Activated T-helper 2 cell treated with anti-CD3 and anti-CD28 coated beads, Interferon-gamma antibody, Interleukin-2, Interleukin-4, amounts not matched to agents 10 μg/mL and 5 μg/mL and 100 μg/mL, durations not matched to agents 14 hours and 24 hours and 36 hours (primary cell): Measurements from ENCODE around the gene NSDHL. TPM values are rescaled to one million over a fixed set of nuclear protein-coding genes. Genes with fewer than 3 reads are reported as not detected.
A peak's percentile ranks its signal among the peaks of the same experiment; 100 is the strongest.

ENCODE experiments used
- DNase-seq: peaks from one replicate; pipeline ENCODE4 v3.0.0; 2021; ENCODE audit warnings: low spot score
- H3K27ac Mint-ChIP-seq: one replicate; pipeline ENCODE4 v1.8.0; 2021; ENCODE audit warnings: mixed read lengths
- H3K27me3 Mint-ChIP-seq: one replicate; pipeline ENCODE4 v1.8.0; 2021; ENCODE audit warnings: low read depth, mixed read lengths
- H3K36me3 Mint-ChIP-seq: one replicate; pipeline ENCODE4 v1.8.0; 2021; ENCODE audit warnings: low read depth, mixed read lengths
- H3K4me1 Mint-ChIP-seq: one replicate; pipeline ENCODE4 v1.8.0; 2021; ENCODE audit warnings: low read depth, mixed read lengths
- H3K4me3 Mint-ChIP-seq: one replicate; pipeline ENCODE4 v1.8.0; 2021; ENCODE audit warnings: low read depth, mild to moderate bottlenecking, moderate library complexity, mixed read lengths
- H3K9me3 Mint-ChIP-seq: one replicate; pipeline ENCODE4 v1.8.0; 2021; ENCODE audit warnings: mixed read lengths
- intact Hi-C: fragments of 100-400 bp; cut with micrococcal nuclease; formaldehyde crosslinking; loops from one replicate; pipeline ENCODE4 v1.15.1; 2023
- total RNA-seq: library from RNA; stranded (reverse); gene quantifications from 2 replicates; pipeline ENCODE4 v1.2.3, GENCODE V29; 2022

NSDHL gene
- total RNA-seq, 1 donor from 2014 or later = 26.7 TPM

DNA sequence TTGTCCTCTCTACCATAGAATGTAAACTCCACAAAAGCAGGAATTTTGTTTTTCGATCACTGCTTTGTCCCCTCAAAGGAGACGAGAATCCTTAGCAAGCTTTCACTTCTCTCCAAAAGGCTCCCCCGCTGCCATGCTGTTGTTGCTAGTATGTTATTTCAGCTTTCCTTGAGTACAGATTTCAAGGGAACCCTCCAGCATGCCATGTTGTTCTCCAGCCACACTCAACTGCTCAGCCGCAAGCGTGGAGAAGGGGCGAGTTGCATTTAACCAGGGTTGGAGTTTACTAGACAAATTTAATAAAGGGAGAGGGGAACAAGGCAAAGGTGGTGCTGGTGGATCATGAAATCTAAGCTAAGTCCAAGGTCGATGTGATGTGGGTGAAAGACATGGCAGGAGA lies 23.1 kb downstream of the NSDHL start:
- Mint-ChIP-seq H3K36me3 (peaks cover 51% of the 10 kb centered on the region), H3K4me1 (peaks cover 8% of the 10 kb centered on the region), H3K27me3 (no peaks in the 10 kb centered on the region), H3K27ac (no peak overlapping the region), H3K4me3 (no peak overlapping the region), H3K9me3 (no peaks in the 10 kb centered on the region)
- DNase-seq = no peak
- intact Hi-C loops = no loop called here

GRCh38 chrX:152861116-152861515 lies 30.3 kb downstream of the NSDHL start:
- Mint-ChIP-seq H3K4me1 (peaks cover 3% of the 10 kb centered on the region), H3K27me3 (no peaks in the 10 kb centered on the region), H3K36me3 (peaks cover 17% of the 10 kb centered on the region), H3K27ac (no peak overlapping the region), H3K4me3 (no peak overlapping the region), H3K9me3 (no peaks in the 10 kb centered on the region)
- intact Hi-C loops = no loop called here
- DNase-seq = no peak

DNA sequence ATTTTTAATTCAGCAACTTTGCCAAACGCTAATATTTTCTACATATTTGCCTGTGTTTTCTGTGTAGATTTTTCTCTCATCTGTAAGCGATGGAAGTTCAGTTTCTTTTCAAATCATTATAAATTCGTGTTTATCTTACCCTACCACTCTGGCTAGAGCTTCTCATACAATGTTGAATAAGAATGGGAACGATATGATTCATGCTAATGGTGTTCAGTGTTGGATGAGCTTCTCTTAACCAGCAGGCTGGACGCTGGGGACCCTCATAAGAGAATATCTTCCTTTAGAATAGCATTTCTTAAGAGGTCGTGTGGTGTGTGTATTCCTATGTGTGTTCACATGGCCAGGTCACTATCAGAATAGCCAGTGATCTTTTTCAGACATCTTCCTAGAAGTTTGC lies 31.0 kb downstream of the NSDHL start:
- Mint-ChIP-seq H3K27me3 (no peaks in the 10 kb centered on the region), H3K4me1 (peaks cover 3% of the 10 kb centered on the region), H3K4me3 (no peak overlapping the region), H3K27ac (no peak overlapping the region), H3K36me3 (peaks cover 17% of the 10 kb centered on the region), H3K9me3 (no peaks in the 10 kb centered on the region)
- DNase-seq = no peak
- intact Hi-C loops = no loop called here

DNA sequence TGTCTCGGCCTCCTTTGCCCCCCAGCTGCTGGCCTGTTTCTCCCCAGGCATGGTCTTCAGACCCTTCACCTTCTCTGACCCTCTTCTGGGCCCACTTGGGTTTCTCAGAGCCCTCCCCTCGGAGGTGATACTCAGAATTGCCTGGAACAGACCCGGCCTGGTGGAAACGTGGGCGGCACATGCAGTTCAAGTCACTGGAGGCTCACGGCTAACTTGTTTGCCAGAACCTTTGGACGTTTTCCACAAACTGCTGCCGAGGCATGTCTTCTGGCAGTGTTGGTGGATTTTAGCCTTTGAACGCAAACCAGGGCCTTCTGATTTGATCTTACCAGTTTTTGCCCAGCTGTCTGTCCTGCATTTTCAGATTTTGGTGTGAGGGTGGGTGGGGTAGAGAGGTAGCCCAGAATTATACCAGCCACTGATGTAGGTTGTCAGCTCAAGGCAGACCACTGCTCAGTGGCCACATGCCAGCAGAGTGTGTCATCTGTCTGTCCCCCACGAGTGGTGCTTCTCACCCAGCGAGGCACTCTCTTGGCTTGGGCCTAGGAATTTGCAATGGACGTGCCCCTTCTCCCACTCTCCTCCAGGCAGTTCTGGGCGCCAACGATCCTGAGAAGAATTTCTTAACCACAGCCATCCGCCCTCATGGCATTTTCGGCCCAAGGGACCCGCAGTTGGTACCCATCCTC lies 34.5 kb downstream of the NSDHL start:
- Mint-ChIP-seq H3K9me3 (no peaks in the 10 kb centered on the region), H3K4me1 (no peaks in the 10 kb centered on the region), H3K4me3 (no peak overlapping the region), H3K27me3 (no peaks in the 10 kb centered on the region), H3K36me3 (peaks cover 31% of the 10 kb centered on the region), H3K27ac (no peak overlapping the region)
- intact Hi-C loops = no loop called here
- DNase-seq = no peak

DNA sequence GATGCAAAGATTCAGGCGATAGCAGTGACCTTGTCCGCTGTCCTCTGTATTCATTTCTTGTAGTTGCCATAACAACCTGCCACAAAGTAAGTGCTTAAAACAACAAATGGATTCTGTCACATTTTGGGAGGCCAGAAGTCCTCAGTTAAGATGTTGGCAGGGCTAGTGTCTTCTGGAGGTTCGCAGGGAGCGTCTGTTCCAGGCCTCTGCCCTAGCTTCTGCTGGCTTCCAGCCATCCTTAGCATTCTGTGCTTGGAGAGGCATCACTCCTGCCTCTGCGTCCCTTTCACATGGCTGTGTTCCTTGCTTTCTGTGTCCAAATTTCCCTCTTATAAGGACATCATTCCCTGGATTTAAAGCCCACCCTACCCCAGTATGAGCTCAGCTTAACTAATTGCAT lies 35.5 kb downstream of the NSDHL start:
- intact Hi-C loops = no loop called here
- Mint-ChIP-seq H3K36me3 (peaks cover 25% of the 10 kb centered on the region), H3K27ac (no peak overlapping the region), H3K9me3 (no peaks in the 10 kb centered on the region), H3K27me3 (no peaks in the 10 kb centered on the region), H3K4me3 (no peak overlapping the region), H3K4me1 (no peaks in the 10 kb centered on the region)
- DNase-seq = no peak

GRCh38 chrX:152869972-152870371 lies 39.1 kb downstream of the NSDHL start:
- no peak for DNase-seq
- Mint-ChIP-seq H3K4me3 (no peak overlapping the region), H3K27me3 (no peaks in the 10 kb centered on the region), H3K27ac (no peak overlapping the region), H3K4me1 (peaks cover 5% of the 10 kb centered on the region), H3K36me3 (peaks cover 31% of the 10 kb centered on the region), H3K9me3 (no peaks in the 10 kb centered on the region)
- intact Hi-C loops = no loop called here

- Mint-ChIP-seq H3K4me3 (no peak overlapping the region), H3K9me3 (no peaks in the 10 kb centered on the region), H3K4me1 (peaks cover 5% of the 10 kb centered on the region), H3K27me3 (no peaks in the 10 kb centered on the region), H3K36me3 (peaks cover 31% of the 10 kb centered on the region), H3K27ac (no peak overlapping the region)
- intact Hi-C loops = no loop called here
- no peak for DNase-seq
Observed at GRCh38 chrX:152871260-152871659, 40.4 kb downstream of the NSDHL start.

DNA sequence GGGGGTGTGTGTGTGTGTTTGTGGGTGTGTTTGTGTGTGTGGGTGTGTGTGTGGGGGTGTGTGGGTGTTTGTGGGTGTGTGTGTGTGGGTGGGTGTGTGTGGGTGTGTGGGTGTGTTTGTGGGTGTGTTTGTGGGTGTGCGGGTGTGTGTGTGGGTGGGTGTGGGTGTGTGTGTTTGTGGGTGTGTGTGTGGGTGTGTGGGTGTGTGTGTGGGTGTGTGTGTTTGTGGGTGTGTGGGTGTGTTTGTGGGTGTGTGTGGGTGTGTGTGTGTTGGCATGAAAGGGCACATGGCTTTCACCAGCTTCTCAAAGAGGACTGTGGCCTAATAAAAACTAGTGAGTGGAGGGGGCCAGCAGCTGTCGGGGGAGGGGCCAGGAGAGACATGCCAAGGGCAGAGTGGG lies 41.7 kb downstream of the NSDHL start:
- intact Hi-C loops = no loop called here
- H3K9me3 Mint-ChIP-seq = no peaks in the 10 kb centered on the region
- no peak overlapping the region for H3K27ac Mint-ChIP-seq
- no peak for DNase-seq
- H3K36me3 Mint-ChIP-seq = peaks cover 28% of the 10 kb centered on the region
- H3K4me1 Mint-ChIP-seq = peaks cover 5% of the 10 kb centered on the region
- no peak overlapping the region for H3K4me3 Mint-ChIP-seq
- no peaks in the 10 kb centered on the region for H3K27me3 Mint-ChIP-seq

DNA sequence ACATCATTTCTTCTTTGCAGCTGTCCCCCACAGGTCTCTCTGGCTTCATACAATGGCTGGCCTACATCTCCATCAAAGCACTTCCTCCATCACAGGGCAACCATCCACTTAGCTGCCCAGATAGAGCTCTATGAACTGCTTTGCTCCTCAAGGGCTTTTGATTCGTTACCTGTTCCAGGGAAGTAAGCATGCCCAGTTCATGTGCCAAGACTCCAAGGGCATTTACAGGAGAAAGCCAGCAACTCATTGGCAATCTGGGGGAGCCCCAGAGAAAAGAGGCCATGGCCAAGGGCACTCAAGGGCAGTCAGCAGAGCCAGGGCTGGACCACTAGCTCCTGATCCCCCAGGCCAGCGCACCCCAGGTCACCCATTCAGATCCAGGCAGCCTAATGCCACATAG lies 42.5 kb downstream of the NSDHL start:
- Mint-ChIP-seq H3K9me3 (no peaks in the 10 kb centered on the region), H3K4me1 (peaks cover 5% of the 10 kb centered on the region), H3K27ac (peak overlapping the region; percentile 42), H3K27me3 (no peaks in the 10 kb centered on the region), H3K4me3 (no peak overlapping the region), H3K36me3 (peaks cover 28% of the 10 kb centered on the region)
- intact Hi-C loops = no loop called here
- no peak for DNase-seq

DNA sequence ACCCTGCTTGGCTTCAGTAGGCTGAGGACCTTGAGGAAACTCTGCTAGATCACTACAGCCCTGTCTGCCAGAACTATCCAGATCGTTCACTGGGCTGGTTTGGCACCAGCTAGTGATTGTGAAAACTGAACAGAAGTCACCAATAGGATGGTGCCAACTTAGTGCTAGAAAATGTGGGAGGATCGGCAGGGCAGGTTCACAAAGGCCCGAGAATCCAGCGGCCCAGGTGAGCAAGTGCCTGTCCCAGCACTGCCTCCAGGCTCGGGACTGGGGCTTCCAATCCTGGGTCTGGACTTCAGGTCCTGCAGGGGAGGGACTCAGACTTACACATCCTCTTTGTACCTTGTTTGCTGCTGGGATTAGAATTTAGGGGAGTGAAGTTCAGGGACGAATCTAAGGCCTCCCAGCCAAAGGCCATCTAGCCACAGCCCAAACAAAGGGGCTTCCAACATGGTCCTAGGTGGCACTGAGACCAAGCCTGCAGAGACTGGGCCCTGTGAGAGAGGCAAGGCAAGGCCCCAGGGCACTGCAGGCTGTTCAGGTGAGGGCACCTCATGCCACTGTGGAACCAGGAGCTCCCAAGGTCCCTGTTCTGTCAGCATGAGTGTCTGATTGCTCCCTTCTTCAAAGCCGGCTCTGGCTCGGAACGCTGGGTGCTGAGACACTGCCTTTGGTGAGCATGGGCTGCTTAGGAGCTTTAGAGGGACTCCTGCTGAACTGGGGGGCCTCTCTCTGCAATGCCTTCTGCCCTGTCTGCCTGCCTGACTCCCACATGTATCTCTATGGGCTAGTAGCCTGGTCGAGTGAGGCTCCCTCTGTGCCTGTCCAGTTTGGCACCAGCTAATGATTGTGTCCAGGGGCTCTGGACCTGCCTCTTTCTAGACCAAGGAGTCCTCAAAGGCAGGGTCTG lies 46.3 kb downstream of the NSDHL start:
- DNase-seq = no peak
- Mint-ChIP-seq H3K9me3 (no peaks in the 10 kb centered on the region), H3K27me3 (no peaks in the 10 kb centered on the region), H3K27ac (no peak overlapping the region), H3K4me1 (peaks cover 2% of the 10 kb centered on the region), H3K4me3 (no peak overlapping the region), H3K36me3 (peaks cover 5% of the 10 kb centered on the region)
- intact Hi-C loops = no loop called here

DNA sequence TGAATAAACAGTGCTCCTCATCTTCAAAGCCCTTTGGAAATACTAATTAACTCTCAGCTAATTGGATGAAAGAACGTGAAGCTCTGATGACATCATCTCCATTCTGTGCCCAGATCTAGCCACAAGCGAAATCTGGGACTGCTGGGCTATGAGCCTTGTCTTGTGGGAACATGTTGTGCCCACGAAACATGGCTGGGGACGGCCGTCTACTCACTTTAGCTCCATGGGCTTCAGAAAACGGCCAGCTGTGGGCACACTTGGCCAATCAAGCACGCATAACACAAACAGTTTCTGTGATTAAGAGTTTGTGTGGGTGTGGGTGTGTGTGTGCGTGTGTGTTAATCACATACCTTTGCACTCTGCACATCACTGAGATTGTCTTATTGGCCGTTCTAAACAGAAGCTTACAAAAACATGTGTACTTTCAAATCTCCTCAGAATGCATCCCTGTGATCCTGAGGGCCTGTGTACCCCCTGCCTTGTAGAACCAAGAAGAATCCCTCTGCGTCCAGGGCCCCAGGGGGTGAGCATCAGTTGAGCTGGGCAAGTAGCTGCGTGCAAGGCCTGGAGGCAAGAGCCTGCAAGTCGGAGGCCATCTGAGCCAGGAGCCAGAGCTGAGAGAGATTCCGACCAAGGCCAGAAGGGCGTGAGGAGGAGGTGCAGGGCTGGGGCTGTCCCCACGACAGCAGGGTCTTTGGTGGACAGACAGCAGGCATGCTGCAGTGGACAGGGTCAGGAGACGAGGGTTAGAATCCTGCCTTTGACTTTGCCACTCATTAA lies 48.3 kb downstream of the NSDHL start:
- Mint-ChIP-seq H3K27ac (no peak overlapping the region), H3K9me3 (no peaks in the 10 kb centered on the region), H3K36me3 (no peaks in the 10 kb centered on the region), H3K4me3 (no peak overlapping the region), H3K4me1 (no peaks in the 10 kb centered on the region), H3K27me3 (no peaks in the 10 kb centered on the region)
- no peak for DNase-seq
- intact Hi-C loops = no loop called here

- no peaks in the 10 kb centered on the region for H3K36me3 Mint-ChIP-seq
- DNase-seq = no peak
- intact Hi-C loops = no loop called here
- H3K27ac Mint-ChIP-seq = no peak overlapping the region
- H3K27me3 Mint-ChIP-seq = peaks cover 2% of the 10 kb centered on the region
- H3K4me3 Mint-ChIP-seq = no peak overlapping the region
- H3K9me3 Mint-ChIP-seq = no peaks in the 10 kb centered on the region
- no peaks in the 10 kb centered on the region for H3K4me1 Mint-ChIP-seq
Observed at GRCh38 chrX:152881289-152881688, 50.4 kb downstream of the NSDHL start.

DNA sequence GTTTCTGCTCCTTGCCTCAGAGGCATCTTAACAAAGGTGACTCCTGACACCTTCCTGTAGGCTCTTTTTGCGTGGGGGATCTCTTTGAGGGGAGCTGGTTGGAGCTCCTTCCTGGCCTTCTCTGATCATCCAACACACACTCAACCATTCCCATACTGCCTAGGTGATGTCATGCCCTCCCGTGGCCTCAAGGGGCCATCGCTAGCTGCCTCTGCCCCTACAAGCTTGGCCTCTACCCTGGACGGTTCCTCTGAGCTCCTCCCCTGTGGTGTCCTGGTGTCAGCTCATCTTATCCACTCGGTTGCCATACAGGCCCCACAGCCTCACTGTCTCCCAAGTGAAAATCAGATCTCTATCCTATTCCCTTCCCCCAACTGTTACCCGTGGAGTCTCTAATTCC lies 53.3 kb downstream of the NSDHL start:
- Mint-ChIP-seq H3K27me3 (peaks cover 7% of the 10 kb centered on the region), H3K27ac (no peak overlapping the region), H3K4me3 (no peak overlapping the region), H3K4me1 (no peaks in the 10 kb centered on the region), H3K9me3 (no peaks in the 10 kb centered on the region), H3K36me3 (no peaks in the 10 kb centered on the region)
- intact Hi-C loops = no loop called here
- DNase-seq = no peak
